NCI-H446 treated with DMSO at 0.1 percent for 48 hours (cell line): ENCODE measurements around the gene SNX3.

ENCODE experiments used
- DNase-seq: peaks from one replicate; lab custom pipeline; 2025; lab: John Stamatoyannopoulos, UW

The SNX3 gene

DNA sequence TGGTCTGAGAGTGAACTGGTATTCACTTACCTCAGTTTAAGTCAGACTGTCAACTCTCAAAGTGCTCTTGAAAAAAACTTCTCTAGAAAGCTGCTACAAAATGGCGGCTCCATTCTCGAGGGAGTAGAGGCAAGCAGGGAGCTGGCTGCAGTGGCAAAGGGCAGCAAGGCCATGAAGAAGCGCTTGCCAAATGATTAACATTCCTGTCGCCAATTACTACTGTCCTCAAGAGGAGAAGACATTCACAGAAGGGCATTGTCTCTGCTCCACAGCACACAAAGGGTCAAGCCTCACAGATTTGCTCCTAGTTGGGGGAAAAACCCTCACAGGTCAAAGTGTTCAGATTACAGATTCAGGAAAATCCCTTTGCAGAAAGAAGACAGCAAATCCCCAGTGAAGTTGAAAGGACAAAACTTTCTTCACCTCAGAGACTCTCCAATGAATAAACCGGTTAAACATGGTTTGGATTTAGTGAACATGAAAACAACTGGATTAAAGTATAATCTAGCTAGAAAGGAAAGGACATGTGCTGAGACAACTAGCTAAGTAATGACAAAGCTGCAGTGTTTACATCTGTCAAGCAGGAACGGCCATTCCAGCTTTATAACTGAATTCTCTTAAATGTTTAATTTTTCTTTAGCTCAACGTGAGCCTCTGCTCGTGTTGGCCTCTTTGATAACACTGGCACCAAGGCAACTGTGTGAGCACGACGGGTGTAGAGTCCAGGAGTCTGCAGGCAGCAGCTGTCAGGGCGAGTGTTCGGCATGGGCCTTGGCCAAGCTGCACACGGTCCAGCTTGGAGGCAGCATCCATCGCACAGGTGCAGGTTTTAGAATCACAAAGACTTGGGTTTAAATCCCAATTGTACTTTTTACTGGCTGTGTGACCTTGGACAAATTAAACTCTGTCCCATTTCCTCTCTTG lies 57.4 kb downstream of the SNX3 start:
- DNase-seq, result no peak

DNA sequence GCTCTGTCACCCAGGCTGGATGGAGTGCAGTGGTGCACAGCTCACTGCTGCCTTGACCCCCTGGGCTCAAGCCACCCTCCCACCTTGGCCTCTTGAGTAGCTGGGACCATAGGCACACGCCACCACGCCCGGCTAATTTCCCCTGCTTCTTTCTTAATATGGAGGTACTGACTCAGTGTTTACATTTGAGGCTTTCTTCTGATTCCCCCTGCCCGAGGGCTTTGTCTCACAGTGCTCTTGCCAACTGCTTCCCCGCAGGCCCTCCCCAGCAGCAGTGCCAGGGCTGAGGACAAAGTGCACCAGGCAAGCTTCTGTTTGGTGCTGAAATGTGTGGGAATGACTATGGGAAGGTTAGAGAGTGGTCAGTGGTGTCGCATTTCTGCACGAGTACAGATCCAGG lies 60.2 kb downstream of the SNX3 start:
- DNase-seq, result no peak

DNA sequence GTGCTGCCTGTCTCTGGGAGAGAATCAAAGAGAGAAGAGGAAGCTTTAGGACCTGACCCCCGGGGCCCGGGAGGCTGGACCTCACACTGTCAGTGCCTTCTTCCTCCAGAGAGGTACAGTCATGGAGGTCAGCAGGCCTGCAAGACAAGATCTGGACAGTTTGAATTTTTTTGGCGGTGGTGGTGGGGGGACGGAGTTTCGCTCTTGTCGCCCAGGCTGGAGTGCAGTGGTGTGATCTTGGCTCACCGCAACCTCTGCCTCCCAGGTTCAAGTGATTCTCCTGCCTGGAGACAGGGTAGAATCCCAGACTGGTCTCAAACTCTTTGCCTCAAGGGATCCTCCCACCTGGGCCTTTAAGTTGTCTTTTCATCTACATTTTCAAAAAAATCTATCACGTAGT lies 60.7 kb downstream of the SNX3 start:
- no peak for DNase-seq

DNA sequence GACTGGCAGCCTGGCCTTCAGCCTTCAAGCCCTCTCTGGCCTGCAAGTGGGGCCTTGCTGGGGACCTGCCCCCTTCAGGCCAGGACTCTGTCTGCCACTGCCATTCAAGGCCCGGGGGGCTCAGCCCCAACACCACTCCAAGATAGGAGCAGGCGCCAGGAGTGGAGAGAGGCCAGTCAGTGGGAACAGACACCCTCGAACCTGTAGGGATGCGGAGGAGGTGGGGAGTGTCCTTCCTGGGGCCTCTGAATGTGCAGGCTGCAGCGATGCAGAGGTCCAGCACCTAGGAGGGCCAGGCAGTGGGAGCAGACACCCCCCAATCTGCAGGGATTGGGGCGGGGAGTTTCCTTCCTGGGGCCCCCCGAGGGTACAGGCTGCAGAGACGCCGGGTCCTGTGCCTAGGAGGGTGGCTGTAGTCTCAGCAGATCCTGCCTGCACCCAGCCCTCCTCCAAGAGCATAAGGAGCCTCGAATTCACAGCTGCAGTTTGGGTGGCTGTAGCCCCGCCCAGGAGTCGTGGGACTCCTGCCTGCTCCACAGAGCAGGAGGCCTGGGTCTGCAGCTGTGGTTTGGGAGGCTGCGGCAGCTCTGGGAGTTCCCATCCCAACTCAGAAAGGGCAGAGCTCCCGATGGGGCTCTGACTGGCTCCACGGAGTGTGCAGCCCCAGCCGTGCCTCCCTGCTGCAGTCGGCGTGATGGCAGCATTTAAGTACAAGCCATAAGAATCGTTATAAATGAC lies 61.9 kb downstream of the SNX3 start:
- no peak for DNase-seq

DNA sequence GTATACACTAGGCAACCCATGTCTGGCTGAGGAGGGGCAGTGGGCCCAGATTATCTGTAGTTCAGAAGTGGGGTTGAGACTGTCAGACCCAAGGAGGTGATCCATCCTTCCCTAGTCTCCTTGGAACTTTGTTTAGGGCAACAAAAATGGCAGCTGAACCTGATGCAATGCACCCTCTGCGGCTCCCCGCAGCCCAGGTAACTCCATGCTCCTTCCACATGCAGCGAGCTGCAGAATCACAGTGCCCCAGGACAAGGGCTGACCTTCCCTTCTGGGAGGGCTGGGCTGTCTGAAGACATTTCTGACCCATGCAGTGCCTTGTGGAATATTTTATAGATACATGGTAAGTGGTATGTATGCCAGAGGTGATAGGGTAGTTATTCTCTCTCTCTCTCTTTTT lies 65.6 kb downstream of the SNX3 start:
- DNase-seq, result no peak

DNA sequence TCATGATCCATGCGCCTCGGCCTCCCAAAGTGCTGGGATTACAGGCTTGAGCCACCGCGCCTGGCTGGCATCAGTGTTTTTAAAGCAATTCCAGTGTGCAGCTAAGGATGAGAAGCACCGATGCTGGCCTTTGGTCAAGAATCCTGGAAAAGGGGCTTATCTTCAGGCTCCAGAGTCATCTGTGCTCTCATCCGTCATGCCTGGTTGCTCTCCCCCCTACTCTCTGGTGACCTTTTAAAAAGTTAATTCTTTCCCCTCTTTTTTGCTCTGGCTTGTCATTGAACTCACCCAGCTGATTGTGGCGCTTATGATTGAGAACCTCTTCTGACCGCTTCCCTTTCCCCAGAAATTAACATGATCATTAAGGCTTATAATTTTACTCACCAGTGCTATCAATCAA lies 66.3 kb downstream of the SNX3 start:
- no peak for DNase-seq

DNA sequence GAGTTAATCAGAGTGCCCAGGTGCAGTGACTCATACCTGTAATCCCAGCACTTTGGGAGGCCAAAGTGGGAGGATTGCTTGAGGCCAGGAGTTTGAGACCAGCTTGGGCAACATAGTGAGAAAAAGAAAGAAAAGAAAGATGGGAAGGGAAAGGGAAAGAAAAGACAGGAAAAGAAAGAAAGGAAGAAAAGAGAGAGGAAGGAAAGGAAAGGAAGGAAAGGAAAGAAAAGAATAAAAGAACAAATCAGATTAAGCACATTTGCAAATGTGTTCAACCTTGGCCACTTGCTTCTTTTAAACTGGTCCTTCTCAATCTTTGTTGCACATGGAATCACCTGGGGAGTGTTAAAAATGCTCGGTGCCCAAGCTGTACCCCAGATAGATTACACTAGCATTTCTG lies 67.0 kb downstream of the SNX3 start:
- DNase-seq, result no peak

DNA sequence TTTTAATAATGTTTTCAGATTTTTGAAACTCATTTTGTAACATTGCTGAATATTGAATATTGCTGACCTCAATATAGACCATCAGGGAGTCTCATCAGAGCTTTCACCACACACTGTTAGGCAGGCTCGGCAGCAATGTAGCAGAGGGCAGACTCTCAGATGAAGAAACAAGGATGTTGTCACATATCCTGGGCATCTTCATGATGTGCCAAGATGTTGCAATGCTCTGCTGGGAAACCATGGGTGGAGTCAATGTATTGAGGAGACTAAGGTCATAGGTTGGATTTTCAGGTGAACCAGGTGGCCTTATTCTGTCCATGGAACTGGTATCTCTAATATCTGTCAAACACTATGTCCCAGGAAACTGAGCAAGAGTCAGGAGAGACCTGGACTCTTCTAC lies 67.7 kb downstream of the SNX3 start:
- DNase-seq, result no peak

DNA sequence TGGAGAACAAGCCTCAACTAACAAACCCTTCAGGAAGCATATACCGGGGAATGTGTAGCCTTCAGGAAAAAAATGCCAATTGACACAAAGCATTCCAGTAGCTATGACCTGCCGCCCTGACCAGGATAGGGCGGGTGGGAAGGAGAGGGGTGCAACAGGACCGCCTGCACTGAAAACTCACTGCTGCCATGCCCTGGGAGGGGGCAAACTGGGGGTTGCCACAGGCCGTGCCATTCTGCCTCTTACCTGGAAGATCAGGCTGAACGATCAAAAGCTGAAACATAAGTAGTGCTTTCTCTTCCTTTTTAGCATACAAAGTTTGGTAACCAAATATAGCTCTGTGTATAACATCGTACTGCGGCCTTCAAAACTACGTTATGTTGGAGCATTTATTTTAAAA lies 73.3 kb downstream of the SNX3 start:
- no peak for DNase-seq

DNA sequence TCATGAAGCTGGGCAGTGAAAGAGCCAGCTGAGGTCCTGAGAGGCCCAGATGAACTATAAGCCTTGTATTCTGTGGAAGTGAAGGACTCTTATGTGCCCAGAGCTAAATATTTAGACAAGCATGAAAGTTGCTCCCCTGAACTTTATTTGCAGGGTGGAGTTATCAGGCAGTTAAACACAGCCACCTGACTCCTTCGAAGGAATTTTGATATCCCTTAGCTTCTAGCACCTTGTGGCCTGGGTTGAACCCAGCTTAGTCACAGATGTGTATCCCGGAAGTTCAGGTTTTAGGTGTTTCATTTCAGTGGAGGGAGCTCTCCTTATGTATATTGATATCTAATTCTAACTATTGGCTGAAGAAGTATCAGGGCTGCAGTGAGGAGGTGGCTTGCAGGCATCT lies 74.6 kb downstream of the SNX3 start:
- no peak for DNase-seq

DNA sequence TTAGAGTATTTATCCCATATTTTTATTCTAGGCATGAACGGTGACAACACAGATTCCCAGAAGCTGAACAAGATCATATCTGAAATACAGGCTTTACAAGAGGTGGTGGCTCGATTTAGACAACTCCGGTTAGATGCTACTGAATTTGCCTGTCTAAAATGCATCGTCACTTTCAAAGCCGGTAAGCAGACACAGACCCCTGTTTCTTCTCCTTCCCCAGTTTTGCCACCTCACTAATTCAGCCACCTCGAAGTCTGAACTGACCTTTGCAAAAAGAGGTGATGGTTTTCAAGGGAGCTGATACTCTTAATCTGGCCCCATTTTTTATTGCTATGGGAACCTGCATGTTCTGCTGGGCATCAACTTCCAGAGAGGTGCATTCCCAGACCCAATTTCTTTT lies 80.1 kb downstream of the SNX3 start:
- no peak for DNase-seq

DNA sequence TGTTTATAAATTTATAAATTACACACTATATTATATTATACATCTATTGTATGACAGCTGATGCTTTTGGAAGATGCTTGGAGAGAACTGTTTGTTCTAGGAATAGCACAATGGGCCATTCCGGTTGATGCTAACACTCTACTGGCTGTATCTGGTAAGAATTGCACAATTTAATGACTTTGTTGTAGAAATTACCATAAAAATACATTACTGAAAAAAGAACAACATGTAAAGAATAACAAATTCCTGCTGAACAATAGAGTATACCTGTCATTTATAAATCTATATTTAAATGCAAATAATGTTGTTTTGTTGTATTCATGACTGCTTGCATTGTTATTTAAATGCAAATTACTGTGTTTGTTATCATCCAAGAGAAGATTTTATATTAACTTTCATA lies 80.6 kb downstream of the SNX3 start:
- no peak for DNase-seq

DNA sequence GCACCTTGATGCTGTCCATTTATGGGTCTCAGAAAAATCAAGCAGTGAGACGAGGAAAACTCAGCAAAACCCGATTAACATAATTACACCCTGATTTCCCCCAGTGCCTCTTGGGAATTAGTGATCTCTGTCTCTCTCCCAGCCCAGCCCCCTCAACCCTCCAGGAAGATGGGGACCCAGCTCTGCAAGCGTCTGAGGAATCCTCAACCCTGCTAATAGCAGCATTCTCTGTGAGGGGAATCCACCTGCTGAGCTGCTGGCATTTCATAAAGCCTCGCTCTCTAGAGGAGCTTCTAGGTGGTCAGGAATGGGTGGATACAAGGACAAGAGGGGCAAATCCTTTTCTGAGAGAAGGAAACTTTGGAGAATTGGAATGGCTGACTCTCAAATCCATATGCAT lies 81.1 kb downstream of the SNX3 start:
- DNase-seq, result no peak

DNA sequence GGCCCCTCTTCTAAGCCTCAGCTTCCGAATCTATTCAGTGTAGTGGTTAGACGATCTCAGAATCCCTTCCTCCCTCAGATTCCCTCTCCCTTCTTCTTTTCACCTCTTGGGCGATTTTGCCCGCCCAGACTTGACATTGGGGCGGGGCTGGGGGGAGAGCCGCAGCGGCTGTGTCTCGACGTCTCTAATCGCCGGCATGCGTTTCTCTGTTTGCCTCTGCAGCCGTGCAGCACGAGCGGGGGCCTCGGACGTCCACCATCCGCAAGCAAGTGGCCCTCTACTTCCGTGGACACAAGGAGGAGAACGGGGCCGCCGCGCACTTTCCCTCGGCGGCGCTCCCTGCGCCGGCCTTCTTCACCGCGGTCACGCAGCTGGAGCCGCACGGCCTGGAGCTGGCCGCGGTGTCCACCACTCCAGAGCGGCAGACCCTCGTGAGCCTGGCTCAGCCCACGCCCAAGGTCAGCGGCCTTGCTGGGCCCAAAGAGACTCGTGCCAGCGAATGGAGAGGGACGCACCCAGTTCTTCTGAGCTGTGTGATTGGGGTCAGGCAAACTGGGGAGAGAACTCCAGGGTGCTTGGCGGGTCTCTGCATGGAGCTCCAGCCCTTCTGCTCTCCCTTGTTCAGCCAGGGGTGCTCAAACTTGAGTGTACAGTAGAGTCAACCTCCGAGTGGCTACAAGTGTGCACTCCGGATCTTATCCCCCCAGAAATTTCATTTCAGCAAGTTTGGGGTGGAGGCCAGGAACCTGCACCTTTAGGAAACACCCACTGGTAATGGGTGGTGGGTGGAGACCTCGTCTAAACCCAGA lies 84.4 kb downstream of the SNX3 start:
- DNase-seq, result no peak

DNA sequence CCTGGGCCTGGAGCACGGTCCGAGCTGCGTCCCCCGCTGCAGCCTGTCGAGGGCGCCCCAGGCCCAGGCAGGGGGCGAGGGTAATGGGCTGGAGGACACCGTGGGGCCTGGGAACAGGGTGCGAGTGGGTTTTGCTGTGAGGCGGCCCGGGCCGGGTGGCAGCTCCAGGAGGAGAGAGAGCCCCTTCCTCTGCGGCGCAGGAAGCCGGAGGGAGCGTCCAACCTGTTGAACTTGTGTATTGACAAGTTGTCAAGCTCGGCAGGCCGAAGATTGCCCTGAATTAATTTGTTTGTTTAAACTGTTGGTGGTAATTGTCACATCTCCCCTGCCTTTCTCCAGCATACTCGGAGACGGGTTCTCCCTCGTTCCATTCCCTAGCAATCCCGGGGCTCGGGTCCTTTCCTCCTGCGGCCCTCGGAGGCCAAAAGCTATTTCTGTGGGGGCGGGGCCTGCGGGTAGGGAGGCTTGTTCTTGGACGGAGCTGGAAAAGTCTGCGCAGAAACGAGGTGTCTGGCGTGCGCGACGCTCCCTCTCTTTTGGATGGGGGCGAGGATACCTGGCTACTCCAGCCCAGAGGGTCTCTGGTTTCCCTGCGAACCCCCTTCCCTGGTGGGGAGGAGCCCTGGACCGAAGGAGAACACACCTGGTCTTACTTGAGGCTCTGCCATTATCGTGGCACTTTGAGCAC lies 85.1 kb downstream of the SNX3 start:
- DNase-seq, result no peak

DNA sequence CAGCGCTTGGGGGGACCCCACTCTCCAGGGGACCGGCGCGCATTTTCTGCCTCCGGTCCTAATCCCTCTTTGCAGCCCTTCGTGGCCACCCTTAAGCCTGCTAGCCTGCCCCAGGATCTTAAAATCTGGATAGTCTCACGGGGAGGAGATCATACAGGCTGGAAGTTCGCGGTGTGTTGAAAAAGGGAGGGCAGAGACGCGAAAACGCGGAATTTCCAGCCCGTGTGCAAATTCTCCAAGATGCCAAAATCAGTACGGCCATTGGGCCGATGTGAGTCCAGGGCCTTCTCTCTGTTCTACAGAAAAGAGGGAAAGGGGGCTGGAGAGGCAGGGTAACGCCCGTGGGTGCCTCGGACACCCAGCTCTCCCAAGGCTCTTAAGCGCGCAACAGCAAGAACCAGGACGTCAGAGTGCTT lies 85.7 kb downstream of the SNX3 start:
- no peak for DNase-seq

DNA sequence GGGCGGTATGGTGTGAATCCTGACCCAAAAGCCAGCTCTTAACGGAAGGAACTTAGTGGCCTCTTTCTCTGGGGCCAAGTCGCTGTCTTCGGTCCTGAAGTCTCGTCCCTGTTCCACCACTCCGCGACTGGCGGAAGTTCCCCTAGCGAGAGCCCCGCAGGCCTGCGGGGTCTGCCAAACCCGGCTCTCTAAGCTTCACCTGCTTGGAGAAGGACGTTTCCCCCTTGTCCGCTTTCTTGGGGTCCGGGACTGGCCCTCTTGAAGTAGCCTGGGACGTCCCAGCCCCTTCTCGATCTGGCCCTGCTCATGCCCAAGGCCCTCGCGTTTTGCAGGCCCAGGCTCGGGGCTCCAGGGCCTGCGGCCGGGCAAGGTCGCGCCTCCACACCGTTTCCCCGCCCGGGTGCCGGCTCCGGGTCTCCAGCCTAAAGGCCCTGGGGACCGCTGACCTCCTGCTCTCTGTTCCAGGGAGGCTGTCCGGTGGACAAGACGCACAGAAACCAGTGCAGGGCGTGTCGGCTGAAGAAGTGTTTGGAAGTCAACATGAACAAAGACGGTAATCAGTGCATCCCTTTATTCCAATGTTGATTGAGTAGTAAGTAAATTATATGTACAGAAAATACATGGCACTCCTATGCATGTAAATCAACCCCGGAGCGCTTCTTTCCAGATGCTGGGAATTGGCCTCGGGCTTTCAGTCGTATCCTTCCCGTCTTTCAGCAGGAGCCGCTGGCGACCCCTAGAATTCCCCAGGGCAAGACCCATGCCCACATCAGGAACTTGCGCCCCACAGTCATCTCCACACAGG lies 86.3 kb downstream of the SNX3 start:
- DNase-seq, result no peak

DNA sequence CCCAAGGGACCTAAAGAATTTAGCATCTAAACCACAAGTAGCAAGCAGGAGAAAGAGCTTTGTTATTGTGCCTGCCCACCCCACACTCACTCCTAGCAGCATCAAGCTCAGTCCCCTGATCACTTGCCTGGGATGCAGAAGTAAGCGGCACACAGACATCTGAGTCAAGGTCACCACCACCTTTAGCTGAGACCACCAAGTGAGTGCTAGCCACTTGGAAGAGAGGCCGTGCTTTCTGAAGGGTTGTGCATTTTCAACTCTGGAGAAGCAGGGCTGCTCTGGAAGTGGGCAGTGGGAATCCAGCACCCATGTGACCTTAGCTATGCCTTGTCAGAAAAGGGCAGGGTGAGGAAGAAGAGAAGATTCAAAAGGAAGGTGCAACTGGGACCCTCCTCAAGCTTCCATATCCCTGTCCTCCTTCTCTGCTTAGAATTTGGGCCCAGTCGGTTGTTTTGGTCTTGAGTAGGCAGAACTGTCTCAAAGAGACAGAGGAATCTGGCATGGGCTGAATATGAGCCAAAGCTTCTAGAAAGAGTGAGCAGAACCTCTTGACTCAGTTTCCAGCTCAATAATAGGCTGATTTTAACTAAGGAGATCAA lies 88.8 kb downstream of the SNX3 start:
- no peak for DNase-seq

DNA sequence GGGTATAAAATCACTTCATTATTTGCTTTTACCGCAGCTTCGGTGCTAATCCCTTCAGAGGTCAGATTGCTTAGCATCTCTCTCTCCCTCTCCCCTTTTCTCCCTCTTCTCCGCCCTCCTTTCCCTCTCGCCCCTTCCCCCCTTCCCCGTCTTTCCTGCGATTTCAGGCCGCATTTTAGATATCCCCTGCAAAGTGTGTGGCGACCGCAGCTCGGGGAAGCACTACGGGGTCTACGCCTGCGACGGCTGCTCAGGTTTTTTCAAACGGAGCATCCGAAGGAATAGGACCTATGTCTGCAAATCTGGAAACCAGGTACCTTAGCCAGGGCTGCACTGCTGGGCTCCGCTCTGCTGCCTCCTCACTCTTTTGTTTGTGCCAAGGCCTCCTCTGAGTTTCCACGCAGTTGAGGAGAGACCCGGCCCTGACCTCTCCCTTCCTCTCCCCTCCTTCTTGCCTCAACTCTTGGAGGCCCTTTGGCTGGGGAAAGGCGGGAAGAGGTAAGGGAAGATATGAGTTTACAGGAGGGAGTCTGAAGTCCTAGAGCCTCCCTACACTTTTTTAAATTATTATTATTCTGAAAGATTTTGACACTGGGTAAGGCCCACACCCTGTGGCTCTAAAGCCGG lies 89.4 kb downstream of the SNX3 start:
- no peak for DNase-seq
